Breast epithelium (tissue), 4 donors: ENCODE results near the gene RBBP5. TPM values are rescaled to one million over a fixed set of nuclear protein-coding genes. Genes with fewer than 3 reads are reported as not detected.
"Not testable (repeated sequence)": the region's sequence is repeated elsewhere in the genome, so short reads cannot be mapped to it uniquely, and the experiment has no call there.

ENCODE experiments used
- DNase-seq, 2 donors: peaks; one replicate each; pipeline ENCODE4 v3.0.0-alpha.2; 2019; ENCODE audit warnings: low spot score in 2 of 2
- H3K27ac ChIP-seq, 2 donors: fragments of 200-600 bp; sonication (generic) in 1 of 2; one replicate each; pipeline ENCODE4 v1.5.1; 2016 to 2019; ENCODE audit warnings: mild to moderate bottlenecking in 1 of 2
- H3K27me3 ChIP-seq, 2 donors: fragments of 200-600 bp; sonication (generic) in 1 of 2; one replicate each; pipeline versions ENCODE4 v1.5.1 to v1.6.0; 2017 to 2019; ENCODE audit warnings: control low read depth in 1 of 2, mild to moderate bottlenecking in 1 of 2
- H3K36me3 ChIP-seq: fragments of 200-600 bp; one replicate; pipeline ENCODE4 v1.5.1; 2019
- H3K4me1 ChIP-seq, 2 donors: fragments of 200-600 bp; sonication (generic); one replicate each; pipeline ENCODE4 v1.5.1; 2016 to 2019; ENCODE audit warnings: control low read depth in 1 of 2
- H3K4me3 ChIP-seq, 3 donors: fragments of 200-600 bp; sonication (generic); 1 replicate in 2 of 3; 2 replicates in 1 of 3; pipeline ENCODE4 v1.5.1; 2016 to 2019; ENCODE audit warnings: mild to moderate bottlenecking in 3 of 3, moderate library complexity in 2 of 3
- H3K9me3 ChIP-seq, 2 donors: fragments of 200-600 bp; sonication (generic) in 1 of 2; one replicate each; pipeline ENCODE4 v1.5.1; 2016 to 2019; ENCODE audit warnings: control low read depth in 1 of 2
- CTCF ChIP-seq, 3 donors: fragments of 450-650 bp; IDR thresholded peaks; one replicate each; pipeline ENCODE4 v1.5.1; 2016 to 2017; ENCODE audit warnings: antibody characterized with exemption in 3 of 3, mild to moderate bottlenecking in 3 of 3, moderate library complexity in 3 of 3
- POLR2A ChIP-seq: fragments of 450-650 bp; IDR thresholded peaks from one replicate; pipeline ENCODE4 v1.6.1; 2016; ENCODE audit warnings: antibody characterized with exemption, mild to moderate bottlenecking, moderate library complexity
- POLR2AphosphoS5 ChIP-seq, 3 donors: sonication (generic); formaldehyde crosslinking; IDR thresholded peaks; one replicate each; pipeline ENCODE4 v1.6.1; 2017; ENCODE audit warnings: antibody characterized with exemption in 3 of 3
- intact Hi-C: fragments of 100-400 bp; cut with DNase I; formaldehyde crosslinking; loops from one replicate; pipeline ENCODE4 v1.15.1; 2023; ENCODE audit warnings: low total_unique reads
- total RNA-seq, 3 donors: library from RNA; depleted of rRNA; stranded (reverse); fragments of >200 nt; gene quantifications; one replicate each; pipeline ENCODE4 v1.1.0, GENCODE V29; 2016

RBBP5 gene
- total RNA-seq, 3 donors from 2014 or later, result 15.7 to 25.5 (median 15.8) TPM

- Histone ChIP-seq H3K4me1 (no peaks in the 10 kb centered on the region), H3K36me3 (no peaks in the 10 kb centered on the region), H3K4me3 (no peak overlapping the region), H3K9me3 (no peaks in the 10 kb centered on the region), H3K27ac (no peak overlapping the region), H3K27me3 (no peaks in the 10 kb centered on the region)
- intact Hi-C loops, result no loop called here
- DNase-seq, result no peak
- TF ChIP-seq CTCF (IDR thresholded peaks at IDR 0.05) (no peak), POLR2AphosphoS5 (IDR thresholded peaks at IDR 0.05) (no peak), POLR2A (no peak)
Measured at GRCh38 chr1:205168291-205168690, 46.5 kb upstream of the RBBP5 start.

GRCh38 chr1:205162301-205162700 lies 40.5 kb upstream of the RBBP5 start:
- no peaks in the 10 kb centered on the region for H3K36me3 ChIP-seq
- intact Hi-C loops, result no loop called here

GRCh38 chr1:205161076-205161475 lies 39.3 kb upstream of the RBBP5 start:
- Histone ChIP-seq H3K4me3 (no peak overlapping the region), H3K27me3 (no peaks in the 10 kb centered on the region), H3K36me3 (no peaks in the 10 kb centered on the region), H3K4me1 (no peaks in the 10 kb centered on the region), H3K9me3 (peaks cover under 1 to 3% of the 10 kb centered on the region in 2 donors), H3K27ac (no peak overlapping the region)
- TF ChIP-seq CTCF (IDR thresholded peaks at IDR 0.05) (no peak), POLR2AphosphoS5 (IDR thresholded peaks at IDR 0.05) (no peak), POLR2A (no peak)
- no peak for DNase-seq
- intact Hi-C loops, result no loop called here

More at GRCh38 chr1:205162301-205162700, 40.5 kb upstream of the RBBP5 start:
- Histone ChIP-seq H3K4me1 (no peaks in the 10 kb centered on the region), H3K27ac (no peak overlapping the region), H3K9me3 (no peaks in the 10 kb centered on the region), H3K4me3 (no peak overlapping the region), H3K27me3 (no peaks in the 10 kb centered on the region)
- DNase-seq, result no peak
- TF ChIP-seq POLR2A (no peak), POLR2AphosphoS5 (IDR thresholded peaks at IDR 0.05) (no peak), CTCF (IDR thresholded peaks at IDR 0.05) (no peak)

GRCh38 chr1:205158048-205158616 lies 36.4 kb upstream of the RBBP5 start:
- intact Hi-C loops, result no loop called here

GRCh38 chr1:205155665-205156377 lies 34.0 kb upstream of the RBBP5 start:
- H3K27me3 ChIP-seq, DNase-seq, H3K4me1 ChIP-seq, H3K9me3 ChIP-seq, H3K27ac ChIP-seq, H3K4me3 ChIP-seq, H3K36me3 ChIP-seq, intact Hi-C loops: not testable (repeated sequence)

More at GRCh38 chr1:205158048-205158616, 36.4 kb upstream of the RBBP5 start:
- Histone ChIP-seq H3K27me3 (no peaks in the 10 kb centered on the region), H3K9me3 (peaks cover 6 to 7% of the 10 kb centered on the region in 2 donors), H3K36me3 (no peaks in the 10 kb centered on the region), H3K27ac (no peak overlapping the region), H3K4me3 (no peak overlapping the region), H3K4me1 (no peaks in the 10 kb centered on the region)
- DNase-seq, result no peak
- no peak for TF ChIP-seq POLR2AphosphoS5 (IDR thresholded peaks at IDR 0.05)
- no peak for TF ChIP-seq CTCF (IDR thresholded peaks at IDR 0.05)
- TF ChIP-seq POLR2A, result no peak
